ENCODE results near the gene RAB43.

Gene RAB43

DNA sequence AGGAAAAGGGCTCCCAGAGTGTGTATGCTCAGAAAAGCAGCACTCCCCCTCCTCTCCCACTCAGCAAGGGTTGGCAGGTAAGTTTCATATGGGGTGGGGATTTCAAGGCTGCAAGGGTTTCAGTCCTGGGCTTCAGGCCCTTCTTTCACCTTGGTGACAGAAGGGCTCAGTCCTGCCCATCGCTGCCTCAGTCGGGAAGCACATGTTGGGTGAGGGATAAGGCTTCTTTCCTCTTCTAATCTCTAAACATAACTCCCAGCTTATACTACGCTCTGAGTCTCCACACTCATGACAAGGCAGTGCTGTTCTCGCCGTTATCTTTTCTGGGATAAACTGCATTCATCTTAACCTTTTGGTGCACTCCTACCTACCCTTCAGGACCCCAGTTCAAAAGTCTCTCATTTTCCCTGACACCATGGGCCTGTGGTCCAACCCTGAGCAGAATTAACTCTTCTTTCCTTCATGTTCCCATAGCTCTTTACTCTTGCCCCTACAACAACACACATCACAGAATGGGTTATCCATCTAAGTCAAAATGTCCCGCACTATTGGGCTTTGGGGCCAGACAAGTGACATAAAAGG, 17.0 kb downstream of the RAB43 start:
- Histone ChIP-seq H3K4me1 (ENCODE audit: control insufficient read depth, insufficient read depth, low read length) (no peaks in the 10 kb centered on the region), H3K27ac (ENCODE audit: extremely low read depth, low read depth, low read length) (no peak overlapping the region), H3K36me3 (ENCODE audit: control insufficient read depth in 2 of 2, insufficient read depth in 1 of 2, low read length in 2 of 2) (peaks cover 0 to 15% of the 10 kb centered on the region in 2 experiments; a peak in 1 of 3 replicates), H3K9me3 (ENCODE audit: control insufficient read depth, insufficient read depth, low read depth, low read length) (no peaks in the 10 kb centered on the region), H3K4me3 (ENCODE audit: low read depth, low read length) (no peak overlapping the region)
- ChIA-PET POLR2A (no interaction called here), CTCF (interaction anchor here (0.6 to 1.0 kb wide), 2 partner anchors 51 to 302 kb away, joined by 3 to 9 read pairs; no protein-coding TSS in a partner anchor)
- no peak for TF ChIP-seq KLF7 (tag by site-specific recombination; IDR thresholded peaks at IDR 0.05; ENCODE audit: borderline replicate concordance)
- TF ChIP-seq ZFP3 (tag by site-specific recombination; IDR thresholded peaks at IDR 0.05; ENCODE audit: low read depth), result peak; percentile 66

DNA sequence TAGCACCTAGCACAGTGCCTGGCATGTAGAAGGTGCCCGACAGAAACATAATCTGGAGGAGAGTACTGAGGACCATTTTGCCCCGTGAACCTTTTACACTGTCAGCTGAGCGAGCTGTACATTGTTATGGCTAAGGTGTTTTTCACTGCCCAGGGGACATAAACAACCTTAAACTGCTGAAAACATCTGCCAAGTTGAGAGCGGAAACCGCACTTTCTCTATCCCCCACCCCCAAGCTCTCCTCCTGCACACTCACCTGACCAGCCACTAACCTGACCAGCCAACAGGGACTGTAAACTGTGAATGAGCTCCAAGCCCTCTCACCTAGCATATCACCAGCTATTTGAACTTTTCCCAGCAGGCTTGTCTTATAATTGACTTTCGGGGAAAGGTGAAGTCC, 17.6 kb downstream of the RAB43 start:
- no peak overlapping the region for H3K27ac ChIP-seq (ENCODE audit: extremely low read depth, low read depth, low read length)
- no peaks in the 10 kb centered on the region for H3K9me3 ChIP-seq (ENCODE audit: control insufficient read depth, insufficient read depth, low read depth, low read length)
- TF ChIP-seq ZNF202 (tag by site-specific recombination; IDR thresholded peaks at IDR 0.05; ENCODE audit: borderline replicate concordance), result no peak
- no peak for TF ChIP-seq ZNF292 (tag by site-specific recombination; IDR thresholded peaks at IDR 0.05; ENCODE audit: borderline replicate concordance, low read depth)
- TF ChIP-seq, protein P1, sequence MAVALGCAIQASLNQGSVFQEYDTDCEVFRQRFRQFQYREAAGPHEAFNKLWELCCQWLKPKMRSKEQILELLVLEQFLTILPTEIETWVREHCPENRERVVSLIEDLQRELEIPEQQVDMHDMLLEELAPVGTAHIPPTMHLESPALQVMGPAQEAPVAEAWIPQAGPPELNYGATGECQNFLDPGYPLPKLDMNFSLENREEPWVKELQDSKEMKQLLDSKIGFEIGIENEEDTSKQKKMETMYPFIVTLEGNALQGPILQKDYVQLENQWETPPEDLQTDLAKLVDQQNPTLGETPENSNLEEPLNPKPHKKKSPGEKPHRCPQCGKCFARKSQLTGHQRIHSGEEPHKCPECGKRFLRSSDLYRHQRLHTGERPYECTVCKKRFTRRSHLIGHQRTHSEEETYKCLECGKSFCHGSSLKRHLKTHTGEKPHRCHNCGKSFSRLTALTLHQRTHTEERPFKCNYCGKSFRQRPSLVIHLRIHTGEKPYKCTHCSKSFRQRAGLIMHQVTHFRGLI (tag by site-specific recombination; IDR thresholded peaks at IDR 0.05), result no peak
- TF ChIP-seq ZBTB8A (tag by site-specific recombination; IDR thresholded peaks at IDR 0.05), result no peak
- CTCF ChIA-PET, result interaction anchor here (0.5 to 1.0 kb wide), 3 partner anchors 51 to 517 kb away, joined by 3 to 9 read pairs (median 5); no protein-coding TSS in a partner anchor
- H3K4me3 ChIP-seq (ENCODE audit: low read depth, low read length), result no peak overlapping the region
- no peaks in the 10 kb centered on the region for H3K4me1 ChIP-seq (ENCODE audit: control insufficient read depth, insufficient read depth, low read length)
- POLR2A ChIA-PET, result no interaction called here
- H3K36me3 ChIP-seq (ENCODE audit: control insufficient read depth in 2 of 2, insufficient read depth in 1 of 2, low read length in 2 of 2), result peaks cover 0 to 15% of the 10 kb centered on the region in 2 experiments; a peak in 1 of 3 replicates

DNA sequence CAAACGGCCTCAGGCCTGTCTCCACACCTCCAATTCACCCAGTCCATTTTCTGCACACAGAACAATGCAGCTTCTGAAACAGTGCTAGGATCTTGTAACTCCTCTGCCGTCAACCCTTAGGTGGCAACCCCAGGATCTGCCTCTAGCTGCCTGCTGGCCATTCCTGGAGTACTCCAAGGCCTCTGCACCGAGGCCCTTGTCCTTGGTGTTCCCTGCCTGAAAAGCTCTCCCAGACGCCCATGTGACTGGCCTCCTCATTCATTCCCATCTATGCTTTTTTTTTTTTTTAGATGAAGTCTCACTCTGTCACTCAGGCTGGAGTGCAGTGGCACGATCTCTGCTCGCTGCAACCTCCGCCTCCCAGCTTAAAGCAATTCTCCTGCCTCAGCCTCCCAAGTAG, 18.3 kb downstream of the RAB43 start:
- POLR2A ChIA-PET, result no interaction called here
- CTCF ChIA-PET, result no interaction called here
- H3K4me3 ChIP-seq (ENCODE audit: low read depth, low read length), result no peak overlapping the region
- H3K9me3 ChIP-seq (ENCODE audit: control insufficient read depth, insufficient read depth, low read depth, low read length), result no peaks in the 10 kb centered on the region
- TF ChIP-seq ZEB2 (tag by site-specific recombination; IDR thresholded peaks at IDR 0.05) (no peak), ZNF600 (tag by site-specific recombination; IDR thresholded peaks at IDR 0.05) (no peak), ZNF184 (tag by site-specific recombination; IDR thresholded peaks at IDR 0.05) (no peak), PRDM1 (tag by site-specific recombination; IDR thresholded peaks at IDR 0.05) (no peak), ZNF785 (tag by site-specific recombination; IDR thresholded peaks at IDR 0.05) (no peak)
- TF ChIP-seq, protein P2, sequence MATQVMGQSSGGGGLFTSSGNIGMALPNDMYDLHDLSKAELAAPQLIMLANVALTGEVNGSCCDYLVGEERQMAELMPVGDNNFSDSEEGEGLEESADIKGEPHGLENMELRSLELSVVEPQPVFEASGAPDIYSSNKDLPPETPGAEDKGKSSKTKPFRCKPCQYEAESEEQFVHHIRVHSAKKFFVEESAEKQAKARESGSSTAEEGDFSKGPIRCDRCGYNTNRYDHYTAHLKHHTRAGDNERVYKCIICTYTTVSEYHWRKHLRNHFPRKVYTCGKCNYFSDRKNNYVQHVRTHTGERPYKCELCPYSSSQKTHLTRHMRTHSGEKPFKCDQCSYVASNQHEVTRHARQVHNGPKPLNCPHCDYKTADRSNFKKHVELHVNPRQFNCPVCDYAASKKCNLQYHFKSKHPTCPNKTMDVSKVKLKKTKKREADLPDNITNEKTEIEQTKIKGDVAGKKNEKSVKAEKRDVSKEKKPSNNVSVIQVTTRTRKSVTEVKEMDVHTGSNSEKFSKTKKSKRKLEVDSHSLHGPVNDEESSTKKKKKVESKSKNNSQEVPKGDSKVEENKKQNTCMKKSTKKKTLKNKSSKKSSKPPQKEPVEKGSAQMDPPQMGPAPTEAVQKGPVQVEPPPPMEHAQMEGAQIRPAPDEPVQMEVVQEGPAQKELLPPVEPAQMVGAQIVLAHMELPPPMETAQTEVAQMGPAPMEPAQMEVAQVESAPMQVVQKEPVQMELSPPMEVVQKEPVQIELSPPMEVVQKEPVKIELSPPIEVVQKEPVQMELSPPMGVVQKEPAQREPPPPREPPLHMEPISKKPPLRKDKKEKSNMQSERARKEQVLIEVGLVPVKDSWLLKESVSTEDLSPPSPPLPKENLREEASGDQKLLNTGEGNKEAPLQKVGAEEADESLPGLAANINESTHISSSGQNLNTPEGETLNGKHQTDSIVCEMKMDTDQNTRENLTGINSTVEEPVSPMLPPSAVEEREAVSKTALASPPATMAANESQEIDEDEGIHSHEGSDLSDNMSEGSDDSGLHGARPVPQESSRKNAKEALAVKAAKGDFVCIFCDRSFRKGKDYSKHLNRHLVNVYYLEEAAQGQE (tag by site-specific recombination; IDR thresholded peaks at IDR 0.05), result no peak
- H3K27ac ChIP-seq (ENCODE audit: extremely low read depth, low read depth, low read length), result no peak overlapping the region
- H3K36me3 ChIP-seq (ENCODE audit: control insufficient read depth in 2 of 2, insufficient read depth in 1 of 2, low read length in 2 of 2), result peaks cover 0 to 10% of the 10 kb centered on the region in 2 experiments; a peak in 1 of 3 replicates
- H3K4me1 ChIP-seq (ENCODE audit: control insufficient read depth, insufficient read depth, low read length), result no peaks in the 10 kb centered on the region
